Bladder microvascular endothelial cell (primary cell): ENCODE results near the gene CTSZ. TPM values are rescaled to one million over a fixed set of nuclear protein-coding genes. Genes with fewer than 3 reads are reported as not detected.

Source experiments
- total RNA-seq: library from RNA; depleted of rRNA; stranded (reverse); fragments of >200 nt; gene quantifications from 2 replicates; pipeline ENCODE4 v1.2.3, GENCODE V29; 2014

Gene CTSZ
- 221 and 536 TPM in 2 replicates for total RNA-seq

GRCh38 chr20:59006864-59007664, at the start of gene CTSZ:
TSS of gene CTSZ (minus strand) at chr20:59007254. CDS start at chr20:59007128, 126 bp downstream.

GRCh38 chr20:59042151-59042795, 35.2 kb upstream of the CTSZ start, which contains the start of gene PRELID3B:
TSS of gene PRELID3B (minus strand) at chr20:59042786. CDS start at chr20:59042730, 56 bp downstream.

GRCh38 chr20:59032023-59032712, 25.1 kb upstream of the CTSZ start, which contains the start of gene ATP5F1E:
TSS of gene ATP5F1E (minus strand) at chr20:59032335. CDS start at chr20:59032251, 84 bp downstream.

GRCh38 chr20:59019217-59019616, 12.2 kb upstream of the CTSZ start, which contains the start of gene TUBB1:
TSS of gene TUBB1 (plus strand) at chr20:59019429. CDS start at chr20:59019523, 94 bp downstream.

GRCh38 chr20:58980711-58981627, 26.1 kb downstream of the CTSZ start, which contains the start of gene NELFCD:
TSS of gene NELFCD (plus strand) at chr20:58981256. CDS start at chr20:58981310, 54 bp downstream.

Other genes with a start within 250 kb of the CTSZ start
- gene GNAS-AS1, start 156.4 kb downstream of the CTSZ start, total RNA-seq = 0.13 TPM in 1 of 2 replicates, not detected in the other
- gene GNAS, start 154.5 kb downstream of the CTSZ start, total RNA-seq = 337 and 622 TPM in 2 replicates
- gene NELFCD, start 26.0 kb downstream of the CTSZ start, total RNA-seq = 42.7 and 64.7 TPM in 2 replicates
- not detected in 2 replicates for gene TUBB1, start 12.2 kb upstream of the CTSZ start, total RNA-seq
- gene ATP5F1E, start 25.1 kb upstream of the CTSZ start, total RNA-seq = 32.9 and 50.0 TPM in 2 replicates
- 63.9 and 83.3 TPM in 2 replicates for gene PRELID3B, start 35.5 kb upstream of the CTSZ start, total RNA-seq
- gene ZNF831, start 156.6 kb upstream of the CTSZ start, total RNA-seq = under 0.01 TPM in 1 of 2 replicates, not detected in the other